Thyroid gland (tissue), 4 donors: ENCODE data around the gene TENT5A.

Experiments
- POLR2A ChIP-seq, 2 donors: fragments of 450-650 bp; IDR thresholded peaks; one replicate each; pipeline ENCODE4 v1.6.1; 2017; ENCODE audit warnings: antibody characterized with exemption in 2 of 2, mild to moderate bottlenecking in 2 of 2, moderate library complexity in 1 of 2
- TF ChIP-seq, protein P1 (sequence below), 6 experiments: fragments of 200-600 bp in 3 of 6; fragments of 450-650 bp in 3 of 6; sonication (generic) in 3 of 6; IDR thresholded peaks; one replicate each; pipeline ENCODE4 v1.5.1; 2016 to 2019; ENCODE audit warnings: antibody characterized with exemption in 6 of 6, mild to moderate bottlenecking in 2 of 6, inconsistent platforms in 1 of 6, moderate library complexity in 1 of 6

DNA sequence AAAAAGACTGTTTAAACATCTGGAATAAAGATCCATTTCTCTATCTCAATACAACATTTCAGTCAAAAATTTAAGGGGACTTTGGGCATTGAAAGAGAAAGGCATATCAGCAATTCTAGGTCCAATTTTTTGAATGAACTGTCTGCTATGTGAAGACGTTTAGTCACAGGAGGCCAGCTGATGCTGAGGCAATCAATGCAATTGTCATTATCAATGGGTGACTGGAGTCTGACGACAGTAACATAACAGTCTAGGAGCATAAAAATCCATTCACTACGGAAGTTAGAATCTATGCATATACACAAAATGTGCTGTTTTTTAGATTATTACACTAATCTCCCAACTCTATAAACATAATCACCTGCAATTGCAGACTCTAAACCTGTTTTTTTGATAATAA is 37.8 kb downstream of the TENT5A start:
- TF ChIP-seq, protein P1, sequence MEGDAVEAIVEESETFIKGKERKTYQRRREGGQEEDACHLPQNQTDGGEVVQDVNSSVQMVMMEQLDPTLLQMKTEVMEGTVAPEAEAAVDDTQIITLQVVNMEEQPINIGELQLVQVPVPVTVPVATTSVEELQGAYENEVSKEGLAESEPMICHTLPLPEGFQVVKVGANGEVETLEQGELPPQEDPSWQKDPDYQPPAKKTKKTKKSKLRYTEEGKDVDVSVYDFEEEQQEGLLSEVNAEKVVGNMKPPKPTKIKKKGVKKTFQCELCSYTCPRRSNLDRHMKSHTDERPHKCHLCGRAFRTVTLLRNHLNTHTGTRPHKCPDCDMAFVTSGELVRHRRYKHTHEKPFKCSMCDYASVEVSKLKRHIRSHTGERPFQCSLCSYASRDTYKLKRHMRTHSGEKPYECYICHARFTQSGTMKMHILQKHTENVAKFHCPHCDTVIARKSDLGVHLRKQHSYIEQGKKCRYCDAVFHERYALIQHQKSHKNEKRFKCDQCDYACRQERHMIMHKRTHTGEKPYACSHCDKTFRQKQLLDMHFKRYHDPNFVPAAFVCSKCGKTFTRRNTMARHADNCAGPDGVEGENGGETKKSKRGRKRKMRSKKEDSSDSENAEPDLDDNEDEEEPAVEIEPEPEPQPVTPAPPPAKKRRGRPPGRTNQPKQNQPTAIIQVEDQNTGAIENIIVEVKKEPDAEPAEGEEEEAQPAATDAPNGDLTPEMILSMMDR (IDR thresholded peaks at IDR 0.05), result no peak
- TF ChIP-seq POLR2A (IDR thresholded peaks at IDR 0.05), result no peak
